K562 (cell line): ENCODE measurements around the gene CIAO3. TPM values are rescaled to one million over a fixed set of nuclear protein-coding genes. Genes with fewer than 3 reads are reported as not detected.

Source experiments
- BCL6 ChIP-seq: fragments of 250-450 bp; sonication (Bioruptor Pico); IDR thresholded peaks from 2 replicates; pipeline ENCODE4 v1.4.0; 2020
- FOXM1 ChIP-seq, 2 experiments: fragments of 450-650 bp in 1 of 2; sonication (generic) in 1 of 2; formaldehyde crosslinking in 1 of 2; IDR thresholded peaks; 2 replicates each; pipeline versions ENCODE4 v1.6.1 to v1.9.0; 2017 to 2022; ENCODE audit warnings: low read depth in 2 of 2, mild to moderate bottlenecking in 2 of 2, missing genetic modification reagents in 1 of 2, moderate library complexity in 1 of 2
- HDAC2 ChIP-seq: fragments of 450-650 bp; IDR thresholded peaks from 2 replicates; pipeline ENCODE4 v1.6.1; 2016; ENCODE audit warnings: mild to moderate bottlenecking
- NR2F6 ChIP-seq: fragments of 450-650 bp; formaldehyde crosslinking; IDR thresholded peaks from 2 replicates; pipeline ENCODE4 v1.4.0; 2020; ENCODE audit warnings: mild to moderate bottlenecking
- PHF21A ChIP-seq: fragments of 450-650 bp; IDR thresholded peaks from 2 replicates; pipeline ENCODE4 v1.6.1; 2017; ENCODE audit warnings: low read depth, borderline replicate concordance
- RREB1 ChIP-seq: fragments of 250-450 bp; sonication (Bioruptor Pico); IDR thresholded peaks from 2 replicates; pipeline ENCODE4 v1.4.0; 2020
- XRCC3 ChIP-seq: fragments of 450-650 bp; IDR thresholded peaks from 2 replicates; pipeline ENCODE4 v1.6.1; 2017; ENCODE audit warnings: mild to moderate bottlenecking, moderate library complexity
- ZNF124 ChIP-seq: sonication (generic); formaldehyde crosslinking; IDR thresholded peaks from 2 replicates; pipeline ENCODE4 v1.8.1; 2022; ENCODE audit warnings: missing genetic modification reagents
- ZNF311 ChIP-seq: fragments of 250-450 bp; sonication (Bioruptor Pico); IDR thresholded peaks from 2 replicates; pipeline ENCODE4 v1.4.0; 2020; ENCODE audit warnings: mild to moderate bottlenecking, moderate library complexity
- polyA plus RNA-seq, 8 experiments: library from polyadenylated mRNA; depleted of rRNA in 4 of 8; stranded (reverse) in 5 of 8; unstranded in 3 of 8; fragments of >200 nt; fragmentation: Nextera tagmentation in 2 of 8; fragmentation: Illumina TruSeq in 1 of 8; extraction: Ambion mirVana in 2 of 8; extraction: Trizol in 1 of 8; gene quantifications; 2 replicates each; pipeline versions ENCODE4 v1.2.1 to v1.2.3, GENCODE V29; 2011 to 2014; ENCODE audit warnings: inconsistent platforms in 1 of 8, missing spikeins in 1 of 8
- total RNA-seq, 7 experiments: library from RNA; depleted of rRNA in 6 of 7; stranded (reverse); fragments of >200 nt in 6 of 7; fragmentation: Illumina TruSeq in 2 of 7; extraction: Trizol in 2 of 7; gene quantifications; 2 replicates each; pipeline versions ENCODE4 v1.2.1 to v1.2.3, GENCODE V29; 2011 to 2021; ENCODE audit warnings: low replicate concordance in 1 of 7
- TF ChIP-seq, protein P1 (sequence below): sonication (generic); formaldehyde crosslinking; IDR thresholded peaks from 2 replicates; pipeline ENCODE4 v1.8.0; 2023; ENCODE audit warnings: missing genetic modification reagents, mild to moderate bottlenecking, borderline replicate concordance
- TF ChIP-seq, protein P2 (sequence below): IDR thresholded peaks from 2 replicates; pipeline ENCODE4 v1.6.1; 2011; ENCODE audit not compliant: insufficient read length; ENCODE audit errors: extremely low read depth
- TF ChIP-seq, protein P3 (sequence below): sonication (generic); formaldehyde crosslinking; IDR thresholded peaks from 2 replicates; pipeline ENCODE4 v1.9.0; 2022; ENCODE audit warnings: mild to moderate bottlenecking, missing genetic modification reagents
- TF ChIP-seq, protein P4 (sequence below): fragments of 450-650 bp; conservative IDR thresholded peaks from 2 replicates; pipeline ENCODE4 v1.6.1; 2016; ENCODE audit warnings: missing genetic modification characterization, low read depth, mild to moderate bottlenecking, missing compliant biosample characterization, moderate library complexity

CIAO3 gene
- total and polyA plus RNA-seq, 9 of the 15 experiments (the other 6 are each of a cell fraction or from before 2014, with no cell fraction given) = 2.2 to 35.6 (median 18.7) TPM

DNA sequence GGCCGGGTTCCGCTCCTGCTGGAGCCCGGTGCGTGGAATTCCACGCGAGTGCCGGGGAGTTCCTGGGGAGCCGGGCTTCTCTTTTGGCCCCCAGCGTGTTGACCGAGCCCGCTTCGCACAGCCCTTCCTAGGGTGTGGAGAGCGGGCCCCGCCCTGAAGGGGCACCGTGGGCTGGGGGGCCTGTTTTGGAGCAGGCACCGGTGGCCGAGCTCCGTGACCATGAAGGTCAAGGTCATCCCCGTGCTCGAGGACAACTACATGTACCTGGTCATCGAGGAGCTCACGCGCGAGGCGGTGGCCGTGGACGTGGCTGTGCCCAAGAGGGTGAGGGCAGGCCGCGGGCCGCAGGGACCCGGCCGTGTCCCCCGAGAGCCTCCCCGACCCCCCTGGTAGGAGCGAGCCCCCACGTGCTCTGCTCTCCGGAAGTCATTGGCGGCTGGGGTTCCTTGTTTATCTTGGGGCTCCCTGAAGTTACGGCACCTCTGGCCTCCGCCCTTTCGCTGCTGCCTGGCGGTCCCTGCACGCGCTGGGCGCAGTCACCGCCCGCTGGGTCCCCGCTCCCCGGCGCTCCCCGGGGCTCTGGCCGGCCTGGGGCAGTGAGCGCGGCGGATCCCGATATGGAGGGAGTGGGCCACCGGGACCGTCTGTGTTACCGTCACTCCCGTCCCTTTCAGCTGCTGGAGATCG is 13.4 kb downstream of the CIAO3 start (continued):
- TF ChIP-seq RREB1 (no peak), ZNF311 (CRISPR knock-in tag) (no peak), FOXM1 (IDR thresholded peaks at IDR 0.05; ENCODE audit: low read depth) (no peak), FOXM1 (CRISPR knock-in tag; IDR thresholded peaks at IDR 0.05; ENCODE audit: low read depth) (0 out of 2 replicates have a peak, but pooled peaks have one; percentile 46), HDAC2 (0 out of 2 replicates have a peak, but pooled peaks have one; percentile 42), ZNF124 (CRISPR knock-in tag) (no peak), XRCC3 (no peak), NR2F6 (no peak), BCL6 (CRISPR knock-in tag) (no peak), PHF21A (no peak)
- TF ChIP-seq, protein P1, sequence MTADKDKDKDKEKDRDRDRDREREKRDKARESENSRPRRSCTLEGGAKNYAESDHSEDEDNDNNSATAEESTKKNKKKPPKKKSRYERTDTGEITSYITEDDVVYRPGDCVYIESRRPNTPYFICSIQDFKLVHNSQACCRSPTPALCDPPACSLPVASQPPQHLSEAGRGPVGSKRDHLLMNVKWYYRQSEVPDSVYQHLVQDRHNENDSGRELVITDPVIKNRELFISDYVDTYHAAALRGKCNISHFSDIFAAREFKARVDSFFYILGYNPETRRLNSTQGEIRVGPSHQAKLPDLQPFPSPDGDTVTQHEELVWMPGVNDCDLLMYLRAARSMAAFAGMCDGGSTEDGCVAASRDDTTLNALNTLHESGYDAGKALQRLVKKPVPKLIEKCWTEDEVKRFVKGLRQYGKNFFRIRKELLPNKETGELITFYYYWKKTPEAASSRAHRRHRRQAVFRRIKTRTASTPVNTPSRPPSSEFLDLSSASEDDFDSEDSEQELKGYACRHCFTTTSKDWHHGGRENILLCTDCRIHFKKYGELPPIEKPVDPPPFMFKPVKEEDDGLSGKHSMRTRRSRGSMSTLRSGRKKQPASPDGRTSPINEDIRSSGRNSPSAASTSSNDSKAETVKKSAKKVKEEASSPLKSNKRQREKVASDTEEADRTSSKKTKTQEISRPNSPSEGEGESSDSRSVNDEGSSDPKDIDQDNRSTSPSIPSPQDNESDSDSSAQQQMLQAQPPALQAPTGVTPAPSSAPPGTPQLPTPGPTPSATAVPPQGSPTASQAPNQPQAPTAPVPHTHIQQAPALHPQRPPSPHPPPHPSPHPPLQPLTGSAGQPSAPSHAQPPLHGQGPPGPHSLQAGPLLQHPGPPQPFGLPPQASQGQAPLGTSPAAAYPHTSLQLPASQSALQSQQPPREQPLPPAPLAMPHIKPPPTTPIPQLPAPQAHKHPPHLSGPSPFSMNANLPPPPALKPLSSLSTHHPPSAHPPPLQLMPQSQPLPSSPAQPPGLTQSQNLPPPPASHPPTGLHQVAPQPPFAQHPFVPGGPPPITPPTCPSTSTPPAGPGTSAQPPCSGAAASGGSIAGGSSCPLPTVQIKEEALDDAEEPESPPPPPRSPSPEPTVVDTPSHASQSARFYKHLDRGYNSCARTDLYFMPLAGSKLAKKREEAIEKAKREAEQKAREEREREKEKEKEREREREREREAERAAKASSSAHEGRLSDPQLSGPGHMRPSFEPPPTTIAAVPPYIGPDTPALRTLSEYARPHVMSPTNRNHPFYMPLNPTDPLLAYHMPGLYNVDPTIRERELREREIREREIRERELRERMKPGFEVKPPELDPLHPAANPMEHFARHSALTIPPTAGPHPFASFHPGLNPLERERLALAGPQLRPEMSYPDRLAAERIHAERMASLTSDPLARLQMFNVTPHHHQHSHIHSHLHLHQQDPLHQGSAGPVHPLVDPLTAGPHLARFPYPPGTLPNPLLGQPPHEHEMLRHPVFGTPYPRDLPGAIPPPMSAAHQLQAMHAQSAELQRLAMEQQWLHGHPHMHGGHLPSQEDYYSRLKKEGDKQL (CRISPR knock-in tag) = no peak
- TF ChIP-seq, protein P2, sequence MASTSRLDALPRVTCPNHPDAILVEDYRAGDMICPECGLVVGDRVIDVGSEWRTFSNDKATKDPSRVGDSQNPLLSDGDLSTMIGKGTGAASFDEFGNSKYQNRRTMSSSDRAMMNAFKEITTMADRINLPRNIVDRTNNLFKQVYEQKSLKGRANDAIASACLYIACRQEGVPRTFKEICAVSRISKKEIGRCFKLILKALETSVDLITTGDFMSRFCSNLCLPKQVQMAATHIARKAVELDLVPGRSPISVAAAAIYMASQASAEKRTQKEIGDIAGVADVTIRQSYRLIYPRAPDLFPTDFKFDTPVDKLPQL = no peak
- TF ChIP-seq, protein P3, sequence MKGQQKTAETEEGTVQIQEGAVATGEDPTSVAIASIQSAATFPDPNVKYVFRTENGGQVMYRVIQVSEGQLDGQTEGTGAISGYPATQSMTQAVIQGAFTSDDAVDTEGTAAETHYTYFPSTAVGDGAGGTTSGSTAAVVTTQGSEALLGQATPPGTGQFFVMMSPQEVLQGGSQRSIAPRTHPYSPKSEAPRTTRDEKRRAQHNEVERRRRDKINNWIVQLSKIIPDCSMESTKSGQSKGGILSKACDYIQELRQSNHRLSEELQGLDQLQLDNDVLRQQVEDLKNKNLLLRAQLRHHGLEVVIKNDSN (CRISPR knock-in tag) = peak; percentile 69
- TF ChIP-seq, protein P4, sequence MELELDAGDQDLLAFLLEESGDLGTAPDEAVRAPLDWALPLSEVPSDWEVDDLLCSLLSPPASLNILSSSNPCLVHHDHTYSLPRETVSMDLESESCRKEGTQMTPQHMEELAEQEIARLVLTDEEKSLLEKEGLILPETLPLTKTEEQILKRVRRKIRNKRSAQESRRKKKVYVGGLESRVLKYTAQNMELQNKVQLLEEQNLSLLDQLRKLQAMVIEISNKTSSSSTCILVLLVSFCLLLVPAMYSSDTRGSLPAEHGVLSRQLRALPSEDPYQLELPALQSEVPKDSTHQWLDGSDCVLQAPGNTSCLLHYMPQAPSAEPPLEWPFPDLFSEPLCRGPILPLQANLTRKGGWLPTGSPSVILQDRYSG (tag) = no peak
